ENCODE measurements around the gene CD82. TPM values are rescaled to one million over a fixed set of nuclear protein-coding genes. Genes with fewer than 3 reads are reported as not detected.
A peak's percentile ranks its signal among the peaks of the same experiment; 100 is the strongest.

CD82 gene
- polyA plus RNA-seq, 3 donors: 40.8 to 89.0 (median 43.0) TPM

GRCh38 chr11:44532809-44533208 lies 32.7 kb upstream of the CD82 start:
- Histone ChIP-seq H3K9ac (ENCODE audit: insufficient read depth, low read length, poor library complexity, severe bottlenecking) (no peak overlapping the region), H3K27ac (ENCODE audit: low read depth in 1 of 2, low read length in 2 of 2) (no peak overlapping the region), H3K4me2 (replicated peaks; ENCODE audit: extremely low read depth, low read length, poor library complexity, severe bottlenecking) (no peak overlapping the region), H3K27me3 (ENCODE audit: control insufficient read depth in 2 of 2, insufficient read depth in 2 of 2, low read length in 2 of 2) (no peaks in the 10 kb centered on the region), H3K79me2 (ENCODE audit: insufficient read depth, low read length) (no peaks in the 10 kb centered on the region), H2AFZ (ENCODE audit: insufficient read depth, low read depth, low read length, poor library complexity, severe bottlenecking) (no peak overlapping the region), H3K4me1 (ENCODE audit: control insufficient read depth in 1 of 2, insufficient read depth in 2 of 2, low read length in 2 of 2) (peaks cover 11 to 18% of the 10 kb centered on the region in 2 donors), H3K4me3 (replicated peaks in 1 of 3; ENCODE audit: low read depth in 2 of 3, low read length in 3 of 3) (no peak overlapping the region), H3K36me3 (replicated peaks in 1 of 2; ENCODE audit: control insufficient read depth in 1 of 2, insufficient read depth in 2 of 2, low read length in 2 of 2) (no peaks in the 10 kb centered on the region), H4K20me1 (ENCODE audit: insufficient read depth, low read length) (no peaks in the 10 kb centered on the region), H3K9me3 (replicated peaks in 1 of 2; ENCODE audit: control insufficient read depth in 1 of 2, insufficient read depth in 1 of 2, low read length in 2 of 2) (no peaks in the 10 kb centered on the region)
- DNase-seq: no peak
- H3K4me3 Mint-ChIP-seq: no peak overlapping the region
- H3K9me3 Mint-ChIP-seq: peaks cover 0 to 2% (median 0%) of the 10 kb centered on the region in 7 donors
- no CpG with 5 or more reads among the region's 4 CpGs for WGBS (ENCODE audit: insufficient coverage)
- H3K4me1 Mint-ChIP-seq: peaks cover 19% of the 10 kb centered on the region
- H3K36me3 Mint-ChIP-seq: no peaks in the 10 kb centered on the region
- H3K27me3 Mint-ChIP-seq (ENCODE audit: low read depth in 3 of 3): peaks cover 0 to 9% (median 8%) of the 10 kb centered on the region in 3 donors
- intact Hi-C loops (cut with micrococcal nuclease): loop anchor here in 1 of 2 donors (10.0 kb wide), 1 partner anchor 438 kb away; the partner anchor contains the start of gene EXT2
- no peak for TF ChIP-seq CTCF (IDR thresholded peaks at IDR 0.05)
- H3K27ac Mint-ChIP-seq: peak overlapping the region in 1 of 7 donors; percentile 28

GRCh38 chr11:44533921-44534711 lies 31.3 kb upstream of the CD82 start:
- no peaks in the 10 kb centered on the region for H4K20me1 ChIP-seq (ENCODE audit: insufficient read depth, low read length)
- H3K36me3 ChIP-seq (replicated peaks in 1 of 2; ENCODE audit: control insufficient read depth in 1 of 2, insufficient read depth in 2 of 2, low read length in 2 of 2): no peaks in the 10 kb centered on the region
- no peak overlapping the region for H3K27ac ChIP-seq (ENCODE audit: low read depth in 1 of 2, low read length in 2 of 2)
- 85% methylated on average over 5 of the region's 5 CpGs for WGBS (ENCODE audit: insufficient coverage)
- no peak overlapping the region for H3K4me3 ChIP-seq (replicated peaks in 1 of 3; ENCODE audit: low read depth in 2 of 3, low read length in 3 of 3)
- peaks cover 22% of the 10 kb centered on the region for H3K4me1 Mint-ChIP-seq
- H3K4me2 ChIP-seq (replicated peaks; ENCODE audit: extremely low read depth, low read length, poor library complexity, severe bottlenecking): no peak overlapping the region
- H3K9me3 ChIP-seq (replicated peaks in 1 of 2; ENCODE audit: control insufficient read depth in 1 of 2, insufficient read depth in 1 of 2, low read length in 2 of 2): no peaks in the 10 kb centered on the region
- intact Hi-C loops (cut with micrococcal nuclease): loop anchor here in 1 of 2 donors (10.0 kb wide), 1 partner anchor 439 kb away; the partner anchor contains the start of gene EXT2
- no peaks in the 10 kb centered on the region for H3K27me3 ChIP-seq (ENCODE audit: control insufficient read depth in 2 of 2, insufficient read depth in 2 of 2, low read length in 2 of 2)
- TF ChIP-seq CTCF (IDR thresholded peaks at IDR 0.05): no peak
- peaks cover 11 to 18% of the 10 kb centered on the region in 2 donors for H3K4me1 ChIP-seq (ENCODE audit: control insufficient read depth in 1 of 2, insufficient read depth in 2 of 2, low read length in 2 of 2)
- H3K4me3 Mint-ChIP-seq: no peak overlapping the region
- peaks cover 0 to 9% (median 9%) of the 10 kb centered on the region in 3 donors for H3K27me3 Mint-ChIP-seq (ENCODE audit: low read depth in 3 of 3)
- no peak overlapping the region for H3K9ac ChIP-seq (ENCODE audit: insufficient read depth, low read length, poor library complexity, severe bottlenecking)
- H3K9me3 Mint-ChIP-seq: no peaks in the 10 kb centered on the region
- no peaks in the 10 kb centered on the region for H3K79me2 ChIP-seq (ENCODE audit: insufficient read depth, low read length)
- no peak overlapping the region for H2AFZ ChIP-seq (ENCODE audit: insufficient read depth, low read depth, low read length, poor library complexity, severe bottlenecking)
- DNase-seq: no peak
- peak overlapping the region in 1 of 7 donors; percentile 75 for H3K27ac Mint-ChIP-seq
- no peaks in the 10 kb centered on the region for H3K36me3 Mint-ChIP-seq

Data from CD14-positive monocyte (primary cell).